ENCODE measurements around the gene CASQ1.
A peak's percentile ranks its signal among the peaks of the same experiment; 100 is the strongest.

CASQ1 gene

GRCh38 chr1:160189649-160190625 is at the start of gene CASQ1:
Gene CASQ1 (plus strand): TSS chr1:160190575. CDS start chr1:160190752, 177 bp downstream.
- DNase-seq: no peak

- DNase-seq: no peak
These were observed 46.7 kb upstream of the CASQ1 start for GRCh38 chr1:160143695-160144094.

GRCh38 chr1:160144921-160145320 is 45.5 kb upstream of the CASQ1 start:
- no peak for DNase-seq

GRCh38 chr1:160146107-160146506 is 44.3 kb upstream of the CASQ1 start:
- DNase-seq: no peak

GRCh38 chr1:160148121-160148520 is 42.3 kb upstream of the CASQ1 start:
- DNase-seq: peak in 1 of 2 experiments; percentile 54

GRCh38 chr1:160149233-160149632 is 41.1 kb upstream of the CASQ1 start:
- DNase-seq: no peak

GRCh38 chr1:160149716-160150115 is 40.7 kb upstream of the CASQ1 start:
- DNase-seq: no peak

- DNase-seq: no peak
These were observed 39.1 kb upstream of the CASQ1 start, which contains the start of gene ATP1A4 for GRCh38 chr1:160151303-160151702. Gene ATP1A4 (plus strand): TSS chr1:160151603. CDS start chr1:160152041, 438 bp downstream.

- DNase-seq: no peak
These were observed 35.6 kb upstream of the CASQ1 start for GRCh38 chr1:160154790-160155189.

- no peak for DNase-seq
These were observed 34.0 kb upstream of the CASQ1 start for GRCh38 chr1:160156361-160156760.

- DNase-seq: no peak
These were observed 33.2 kb upstream of the CASQ1 start for GRCh38 chr1:160157174-160157573.

GRCh38 chr1:160158031-160158430 is 32.3 kb upstream of the CASQ1 start:
- no peak for DNase-seq

- DNase-seq: no peak
These were observed 31.8 kb upstream of the CASQ1 start for GRCh38 chr1:160158534-160158933.

- no peak for DNase-seq
These were observed 30.5 kb upstream of the CASQ1 start for GRCh38 chr1:160159846-160160245.

GRCh38 chr1:160161965-160162705 is 28.2 kb upstream of the CASQ1 start:
- no peak for DNase-seq

- no peak for DNase-seq
These were observed 27.4 kb upstream of the CASQ1 start for GRCh38 chr1:160162931-160163330.

GRCh38 chr1:160163615-160164014 is 26.8 kb upstream of the CASQ1 start:
- DNase-seq: no peak

- DNase-seq: no peak
These were observed 26.3 kb upstream of the CASQ1 start for GRCh38 chr1:160164121-160164520.

GRCh38 chr1:160166166-160166868 is 24.1 kb upstream of the CASQ1 start:
- DNase-seq: no peak

GRCh38 chr1:160167056-160167455 is 23.3 kb upstream of the CASQ1 start:
- DNase-seq: no peak

- DNase-seq: no peak
These were observed 22.8 kb upstream of the CASQ1 start for GRCh38 chr1:160167580-160167979.

GRCh38 chr1:160168016-160168415 is 22.4 kb upstream of the CASQ1 start:
- no peak for DNase-seq

Measured in NCI-H1930 (cell line).